GM11168 (cell line): Measurements from ENCODE around the gene FNDC10.
"Not testable (repeated sequence)": the region's sequence is repeated elsewhere in the genome, so short reads cannot be mapped to it uniquely, and the experiment has no call there.

Source experiments
- in situ Hi-C: fragments of 300-500 bp; cut with MboI; formaldehyde crosslinking; loops from one replicate; pipeline ENCODE4 v1.12.0; 2022; ENCODE audit warnings: low sequenced_read_pairs; ENCODE audit not compliant: unreplicated experiment

FNDC10 gene

GRCh38 chr1:1600861-1601563 lies 1.1 kb upstream of the FNDC10 start:
- in situ Hi-C loops: no loop called here

- in situ Hi-C loops: no loop called here
Measured at GRCh38 chr1:1599030-1599934, 653 bp downstream of the FNDC10 start.

- in situ Hi-C loops: no loop called here
Measured at GRCh38 chr1:1598720-1599029, 1.3 kb downstream of the FNDC10 start.

- in situ Hi-C loops: no loop called here
Measured at GRCh38 chr1:1598051-1598719, 1.8 kb downstream of the FNDC10 start.

GRCh38 chr1:1597275-1597930 lies 2.5 kb downstream of the FNDC10 start:
- in situ Hi-C loops: no loop called here

GRCh38 chr1:1596493-1597274 lies 3.3 kb downstream of the FNDC10 start:
- in situ Hi-C loops: no loop called here

- in situ Hi-C loops: not testable (repeated sequence)
Measured at GRCh38 chr1:1595341-1595740, 4.6 kb downstream of the FNDC10 start.

- in situ Hi-C loops: no loop called here
Measured at GRCh38 chr1:1594602-1595260, 5.2 kb downstream of the FNDC10 start.

GRCh38 chr1:1593834-1594601 lies 5.9 kb downstream of the FNDC10 start:
- in situ Hi-C loops: no loop called here

- in situ Hi-C loops: no loop called here
Measured at GRCh38 chr1:1591452-1591851, 8.5 kb downstream of the FNDC10 start.

- in situ Hi-C loops: no loop called here
Measured at GRCh38 chr1:1583347-1584010, 16.5 kb downstream of the FNDC10 start.

GRCh38 chr1:1582585-1583346 lies 17.2 kb downstream of the FNDC10 start:
- in situ Hi-C loops: no loop called here

GRCh38 chr1:1578371-1578940 lies 21.5 kb downstream of the FNDC10 start:
- in situ Hi-C loops: no loop called here

- in situ Hi-C loops: no loop called here
Measured at GRCh38 chr1:1577367-1578011, 22.4 kb downstream of the FNDC10 start.

- in situ Hi-C loops: no loop called here
Measured at GRCh38 chr1:1574721-1575537, 25.0 kb downstream of the FNDC10 start, which contains the start of gene SSU72. Gene SSU72 (minus strand): TSS chr1:1574863. CDS start chr1:1574557, 306 bp downstream.
